ENCODE data around the gene CLSTN2. TPM values are rescaled to one million over a fixed set of nuclear protein-coding genes. Genes with fewer than 3 reads are reported as not detected.

CLSTN2 gene
- total RNA-seq, 1 experiment from 2014 or later, result 0.68 TPM

DNA sequence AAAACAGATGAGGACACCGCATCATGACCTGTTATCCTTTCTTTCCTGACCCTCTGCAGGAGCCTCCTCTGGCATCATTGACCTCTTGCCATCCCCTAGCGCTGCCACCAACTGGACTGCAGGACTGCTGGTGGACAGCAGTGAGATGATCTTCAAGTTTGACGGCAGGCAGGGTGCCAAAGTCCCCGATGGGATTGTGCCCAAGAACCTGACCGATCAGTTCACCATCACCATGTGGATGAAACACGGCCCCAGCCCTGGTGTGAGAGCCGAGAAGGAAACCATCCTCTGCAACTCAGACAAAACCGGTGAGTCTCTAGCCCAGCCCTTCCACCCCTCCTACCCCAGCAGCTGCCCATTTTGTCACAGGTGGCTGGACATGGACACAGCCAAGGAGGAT is 524.5 kb downstream of the CLSTN2 start:
- Histone ChIP-seq H3K23me2 (ENCODE audit: insufficient read length, low read depth, low read length, poor library complexity, severe bottlenecking) (no peaks in the 10 kb centered on the region), H3K14ac (ENCODE audit: insufficient read depth, low read length) (no peak overlapping the region), H2BK20ac (ENCODE audit: low read depth, low read length, poor library complexity, severe bottlenecking) (no peak overlapping the region), H3K27me3 (ENCODE audit: insufficient read depth, low read length) (no peaks in the 10 kb centered on the region), H3K27ac (ENCODE audit: insufficient read length, low read depth, low read length) (no peak overlapping the region), H2BK15ac (ENCODE audit: low read depth, low read length) (no peak overlapping the region), H3K18ac (ENCODE audit: insufficient read length, low read depth, low read length) (no peak overlapping the region), H4K8ac (replicated peaks; ENCODE audit: insufficient read length, low read depth, low read length) (no peak overlapping the region), H3K9me3 (ENCODE audit: control insufficient read depth, low read depth, low read length) (no peaks in the 10 kb centered on the region), H3K79me2 (ENCODE audit: insufficient read depth, low read length) (no peaks in the 10 kb centered on the region), H3K56ac (ENCODE audit: insufficient read length, low read depth, low read length) (no peak overlapping the region), H3K23ac (ENCODE audit: insufficient read length, low read depth, low read length) (no peak overlapping the region), H2AK5ac (ENCODE audit: insufficient read length, low read length) (no peak overlapping the region), H4K91ac (ENCODE audit: insufficient read length, low read depth, low read length) (no peak overlapping the region), H2AFZ (ENCODE audit: low read length) (no peak overlapping the region), H2BK5ac (ENCODE audit: insufficient read length, low read length) (no peak overlapping the region), H2BK120ac (ENCODE audit: low read depth, low read length, poor library complexity, severe bottlenecking) (no peak overlapping the region), H3K9ac (ENCODE audit: extremely low read depth, insufficient read length, low read length) (no peak overlapping the region), H3K4me2 (ENCODE audit: insufficient read depth, insufficient read length, low read length) (no peak overlapping the region), H2BK12ac (ENCODE audit: insufficient read length, low read depth, low read length) (no peak overlapping the region), H3K4ac (ENCODE audit: low read depth, low read length) (no peak overlapping the region), H3K79me1 (ENCODE audit: insufficient read depth, low read depth, low read length, poor library complexity, severe bottlenecking) (no peaks in the 10 kb centered on the region), H3T11ph (ENCODE audit: low read length) (no peak overlapping the region), H4K5ac (ENCODE audit: insufficient read length, low read depth, low read length) (no peak overlapping the region), H4K20me1 (ENCODE audit: control insufficient read depth, insufficient read depth, insufficient read length) (no peaks in the 10 kb centered on the region), H3K4me1 (ENCODE audit: insufficient read depth, low read length) (no peaks in the 10 kb centered on the region)
- no CpG with 5 or more reads among the region's 8 CpGs for WGBS (ENCODE audit: extremely low coverage, insufficient read length, low lambda C conversion rate)
- Mint-ChIP-seq H3K9me3 (no peaks in the 10 kb centered on the region), H3K27ac (peak overlapping the region in 1 of 3 experiments; percentile 30; a peak in 1 of 7 replicates), H3K36me3 (ENCODE audit: insufficient read depth in 1 of 3, low read depth in 3 of 3) (no peaks in the 10 kb centered on the region), H3K27me3 (ENCODE audit: low read depth) (peaks cover 6% of the 10 kb centered on the region), H3K4me1 (no peaks in the 10 kb centered on the region), H3K4me3 (no peak overlapping the region)
- TF ChIP-seq, protein P1, sequence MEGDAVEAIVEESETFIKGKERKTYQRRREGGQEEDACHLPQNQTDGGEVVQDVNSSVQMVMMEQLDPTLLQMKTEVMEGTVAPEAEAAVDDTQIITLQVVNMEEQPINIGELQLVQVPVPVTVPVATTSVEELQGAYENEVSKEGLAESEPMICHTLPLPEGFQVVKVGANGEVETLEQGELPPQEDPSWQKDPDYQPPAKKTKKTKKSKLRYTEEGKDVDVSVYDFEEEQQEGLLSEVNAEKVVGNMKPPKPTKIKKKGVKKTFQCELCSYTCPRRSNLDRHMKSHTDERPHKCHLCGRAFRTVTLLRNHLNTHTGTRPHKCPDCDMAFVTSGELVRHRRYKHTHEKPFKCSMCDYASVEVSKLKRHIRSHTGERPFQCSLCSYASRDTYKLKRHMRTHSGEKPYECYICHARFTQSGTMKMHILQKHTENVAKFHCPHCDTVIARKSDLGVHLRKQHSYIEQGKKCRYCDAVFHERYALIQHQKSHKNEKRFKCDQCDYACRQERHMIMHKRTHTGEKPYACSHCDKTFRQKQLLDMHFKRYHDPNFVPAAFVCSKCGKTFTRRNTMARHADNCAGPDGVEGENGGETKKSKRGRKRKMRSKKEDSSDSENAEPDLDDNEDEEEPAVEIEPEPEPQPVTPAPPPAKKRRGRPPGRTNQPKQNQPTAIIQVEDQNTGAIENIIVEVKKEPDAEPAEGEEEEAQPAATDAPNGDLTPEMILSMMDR (conservative IDR thresholded peaks at IDR 0.05), result no peak
- no peak for DNase-seq

All from H9 (cell line).